Measurements from ENCODE around the gene NLE1.

DNA sequence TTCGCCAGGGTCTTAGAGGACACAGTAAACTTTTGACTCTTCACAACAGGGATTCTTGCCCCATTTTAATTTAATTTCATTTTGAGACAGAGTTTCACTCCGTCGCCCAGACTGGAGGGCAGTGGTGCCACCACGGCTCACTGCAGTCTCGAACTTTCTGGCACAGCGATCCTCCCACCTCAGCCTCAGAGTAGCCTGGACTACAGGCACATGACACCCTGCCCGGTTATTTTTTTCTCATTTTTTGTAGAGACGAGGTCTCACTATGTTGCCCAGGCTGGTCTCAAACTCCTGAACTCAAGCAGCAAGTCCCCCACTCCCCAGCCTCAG lies 329 bp upstream of the NLE1 start:
- TF ChIP-seq, protein P1, sequence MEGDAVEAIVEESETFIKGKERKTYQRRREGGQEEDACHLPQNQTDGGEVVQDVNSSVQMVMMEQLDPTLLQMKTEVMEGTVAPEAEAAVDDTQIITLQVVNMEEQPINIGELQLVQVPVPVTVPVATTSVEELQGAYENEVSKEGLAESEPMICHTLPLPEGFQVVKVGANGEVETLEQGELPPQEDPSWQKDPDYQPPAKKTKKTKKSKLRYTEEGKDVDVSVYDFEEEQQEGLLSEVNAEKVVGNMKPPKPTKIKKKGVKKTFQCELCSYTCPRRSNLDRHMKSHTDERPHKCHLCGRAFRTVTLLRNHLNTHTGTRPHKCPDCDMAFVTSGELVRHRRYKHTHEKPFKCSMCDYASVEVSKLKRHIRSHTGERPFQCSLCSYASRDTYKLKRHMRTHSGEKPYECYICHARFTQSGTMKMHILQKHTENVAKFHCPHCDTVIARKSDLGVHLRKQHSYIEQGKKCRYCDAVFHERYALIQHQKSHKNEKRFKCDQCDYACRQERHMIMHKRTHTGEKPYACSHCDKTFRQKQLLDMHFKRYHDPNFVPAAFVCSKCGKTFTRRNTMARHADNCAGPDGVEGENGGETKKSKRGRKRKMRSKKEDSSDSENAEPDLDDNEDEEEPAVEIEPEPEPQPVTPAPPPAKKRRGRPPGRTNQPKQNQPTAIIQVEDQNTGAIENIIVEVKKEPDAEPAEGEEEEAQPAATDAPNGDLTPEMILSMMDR (IDR thresholded peaks at IDR 0.05): no peak
- no peak for TF ChIP-seq POLR2A (IDR thresholded peaks at IDR 0.05)
- TF ChIP-seq POLR2AphosphoS5 (IDR thresholded peaks at IDR 0.05): no peak
